HuH-7 (cell line): ENCODE data around the gene VAV2.

Experiments used
- DNase-seq: peaks from one replicate; pipeline ENCODE4 v3.0.0; 2011; ENCODE audit warnings: low spot score

Gene VAV2

GRCh38 chr9:133979921-133980863, 11.9 kb downstream of the VAV2 start:
- DNase-seq, result no peak

- peak; percentile 82 for DNase-seq
Measured at GRCh38 chr9:133979273-133979920, 12.7 kb downstream of the VAV2 start.

GRCh38 chr9:133978899-133979272, 13.2 kb downstream of the VAV2 start:
- DNase-seq, result no peak

- DNase-seq, result peak; percentile 67
Measured at GRCh38 chr9:133978226-133978898, 13.8 kb downstream of the VAV2 start.

GRCh38 chr9:133977421-133978201, 14.5 kb downstream of the VAV2 start:
- DNase-seq, result no peak

GRCh38 chr9:133976887-133977286, 15.2 kb downstream of the VAV2 start:
- no peak for DNase-seq

- DNase-seq, result no peak
Measured at GRCh38 chr9:133976191-133976861, 15.8 kb downstream of the VAV2 start.

GRCh38 chr9:133975511-133975910, 16.6 kb downstream of the VAV2 start:
- DNase-seq, result no peak

GRCh38 chr9:133974631-133975341, 17.3 kb downstream of the VAV2 start:
- DNase-seq, result no peak

- DNase-seq, result peak; percentile 71
Measured at GRCh38 chr9:133973791-133974630, 18.1 kb downstream of the VAV2 start.

- no peak for DNase-seq
Measured at GRCh38 chr9:133973111-133973790, 18.9 kb downstream of the VAV2 start.

- peak; percentile 87 for DNase-seq
Measured at GRCh38 chr9:133971981-133972941, 19.9 kb downstream of the VAV2 start.

- DNase-seq, result no peak
Measured at GRCh38 chr9:133971121-133971951, 20.8 kb downstream of the VAV2 start.

- DNase-seq, result no peak
Measured at GRCh38 chr9:133970581-133971058, 21.5 kb downstream of the VAV2 start.

- no peak for DNase-seq
Measured at GRCh38 chr9:133969681-133970580, 22.2 kb downstream of the VAV2 start.
